Epidermal melanocyte (primary cell): ENCODE results near the gene NEGR1.

ENCODE experiments used
- DNase-seq: peaks from one replicate; pipeline ENCODE4 v3.0.0; 2011; ENCODE audit warnings: low spot score; ENCODE audit not compliant: insufficient read length

NEGR1 gene

GRCh38 chr1:72119491-72119890 lies 162.8 kb downstream of the NEGR1 start:
- DNase-seq = no peak

- no peak for DNase-seq
Measured at GRCh38 chr1:72117621-72118020, 164.7 kb downstream of the NEGR1 start.

- DNase-seq = no peak
Measured at GRCh38 chr1:72115290-72115689, 167.0 kb downstream of the NEGR1 start.

- no peak for DNase-seq
Measured at GRCh38 chr1:72111662-72112061, 170.7 kb downstream of the NEGR1 start.

- DNase-seq = no peak
Measured at GRCh38 chr1:72109916-72110315, 172.4 kb downstream of the NEGR1 start.

GRCh38 chr1:72105201-72105600 lies 177.1 kb downstream of the NEGR1 start:
- no peak for DNase-seq

- no peak for DNase-seq
Measured at GRCh38 chr1:72101840-72102632, 180.3 kb downstream of the NEGR1 start.

- DNase-seq = no peak
Measured at GRCh38 chr1:72100771-72101170, 181.6 kb downstream of the NEGR1 start.

- DNase-seq = no peak
Measured at GRCh38 chr1:72097851-72098570, 184.3 kb downstream of the NEGR1 start.

GRCh38 chr1:72094209-72094608 lies 188.1 kb downstream of the NEGR1 start:
- no peak for DNase-seq

GRCh38 chr1:72086394-72086793 lies 195.9 kb downstream of the NEGR1 start:
- no peak for DNase-seq

GRCh38 chr1:72075425-72075824 lies 206.9 kb downstream of the NEGR1 start:
- DNase-seq = no peak

GRCh38 chr1:72066431-72066830 lies 215.9 kb downstream of the NEGR1 start:
- DNase-seq = no peak

GRCh38 chr1:72064196-72065075 lies 217.9 kb downstream of the NEGR1 start:
- no peak for DNase-seq

GRCh38 chr1:72063364-72064044 lies 218.8 kb downstream of the NEGR1 start:
- no peak for DNase-seq

- no peak for DNase-seq
Measured at GRCh38 chr1:72062584-72062983, 219.8 kb downstream of the NEGR1 start.

GRCh38 chr1:72060466-72061245 lies 221.7 kb downstream of the NEGR1 start:
- no peak for DNase-seq

GRCh38 chr1:72056516-72056915 lies 225.8 kb downstream of the NEGR1 start:
- no peak for DNase-seq

- no peak for DNase-seq
Measured at GRCh38 chr1:72051538-72051937, 230.8 kb downstream of the NEGR1 start.

- DNase-seq = no peak
Measured at GRCh38 chr1:72050551-72050950, 231.8 kb downstream of the NEGR1 start.
